NB4 (cell line): Measurements from ENCODE around the gene OTUB1.

Source experiments
- DNase-seq: peaks from one replicate; pipeline ENCODE4 v3.0.0; 2010; ENCODE audit warnings: low read depth
- H3K4me3 ChIP-seq: one replicate; pipeline ENCODE4 v1.5.1; 2011; ENCODE audit warnings: mild to moderate bottlenecking, low read depth, low read length, moderate library complexity
- CTCF ChIP-seq: IDR thresholded peaks from one replicate; pipeline ENCODE4 v1.5.1; 2012; ENCODE audit warnings: low read depth, low read length
- MAX ChIP-seq: IDR thresholded peaks from 2 replicates; pipeline ENCODE4 v1.6.1; 2011; ENCODE audit warnings: low read depth, low read length
- MYC ChIP-seq: IDR thresholded peaks from 2 replicates; pipeline ENCODE4 v1.6.1; 2011; ENCODE audit warnings: low read depth, low read length
- POLR2A ChIP-seq: IDR thresholded peaks from 2 replicates; pipeline ENCODE4 v1.6.1; 2011; ENCODE audit warnings: mild to moderate bottlenecking; ENCODE audit not compliant: insufficient read length; ENCODE audit errors: extremely low read depth

The OTUB1 gene

DNA sequence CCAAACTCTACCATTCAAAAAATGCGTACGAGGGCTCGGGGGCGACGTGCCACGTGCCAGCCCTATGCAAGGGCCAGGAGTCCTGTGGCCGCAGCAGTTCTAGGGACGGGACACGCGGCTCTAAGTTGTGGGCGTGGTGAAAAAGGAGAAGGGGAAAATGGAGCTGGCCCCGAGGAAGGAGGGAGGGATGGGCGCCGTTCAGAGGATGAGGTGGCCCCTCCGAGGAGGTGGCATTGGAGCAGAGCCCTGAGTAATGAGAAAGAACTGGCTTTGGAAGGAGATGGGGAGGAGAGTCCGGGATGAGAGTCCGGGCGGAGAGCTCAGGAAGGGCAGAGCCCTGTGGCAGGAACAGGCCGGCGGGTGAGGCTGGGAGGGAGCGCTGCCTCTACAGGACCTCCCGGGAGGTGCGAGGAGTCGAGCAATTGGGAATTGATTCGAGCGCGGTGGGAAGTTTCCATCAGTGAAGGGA is 21.0 kb downstream of the OTUB1 start:
- TF ChIP-seq CTCF = no peak
- no peak for TF ChIP-seq MYC
- DNase-seq = no peak
- H3K4me3 ChIP-seq = no peak overlapping the region

GRCh38 chr11:64007629-64008282 is 21.5 kb downstream of the OTUB1 start:
- no peak overlapping the region for H3K4me3 ChIP-seq
- TF ChIP-seq MYC (no peak), MAX (no peak), CTCF (no peak), POLR2A (no peak)
- DNase-seq = no peak

DNA sequence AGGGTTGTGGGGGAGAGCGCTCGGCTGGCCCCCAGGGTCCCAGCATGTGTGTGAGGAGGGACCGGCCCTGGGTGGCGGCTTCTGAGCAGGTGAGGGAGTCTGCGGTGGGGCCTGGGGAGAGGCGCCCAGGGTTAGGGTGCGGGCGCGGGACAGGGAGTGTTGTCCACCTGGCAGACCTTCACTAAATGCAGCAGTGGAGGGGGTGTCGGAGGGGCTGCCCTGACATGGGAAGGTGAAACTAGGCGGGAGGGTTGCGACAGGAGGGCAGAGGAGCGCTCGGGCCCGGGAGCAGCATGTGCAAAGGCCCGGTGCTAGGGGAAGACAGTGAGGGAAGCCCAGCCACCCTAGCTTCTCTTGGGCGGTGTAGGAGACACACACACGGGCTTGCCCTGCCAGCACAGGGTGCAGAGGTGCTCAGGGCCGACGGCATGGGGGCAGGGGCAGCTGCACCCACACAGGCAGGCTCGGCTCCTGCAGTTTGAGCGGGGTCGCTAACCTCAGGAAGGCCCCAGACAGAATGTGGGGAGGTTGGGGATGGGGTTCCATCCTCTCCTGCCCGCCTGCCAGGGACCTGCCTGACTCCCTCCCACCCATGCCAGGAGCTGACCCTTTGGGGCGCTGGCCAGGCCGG is 22.2 kb downstream of the OTUB1 start:
- TF ChIP-seq MAX (no peak), CTCF (no peak), POLR2A (no peak), MYC (no peak)
- DNase-seq = no peak
- H3K4me3 ChIP-seq = no peak overlapping the region

DNA sequence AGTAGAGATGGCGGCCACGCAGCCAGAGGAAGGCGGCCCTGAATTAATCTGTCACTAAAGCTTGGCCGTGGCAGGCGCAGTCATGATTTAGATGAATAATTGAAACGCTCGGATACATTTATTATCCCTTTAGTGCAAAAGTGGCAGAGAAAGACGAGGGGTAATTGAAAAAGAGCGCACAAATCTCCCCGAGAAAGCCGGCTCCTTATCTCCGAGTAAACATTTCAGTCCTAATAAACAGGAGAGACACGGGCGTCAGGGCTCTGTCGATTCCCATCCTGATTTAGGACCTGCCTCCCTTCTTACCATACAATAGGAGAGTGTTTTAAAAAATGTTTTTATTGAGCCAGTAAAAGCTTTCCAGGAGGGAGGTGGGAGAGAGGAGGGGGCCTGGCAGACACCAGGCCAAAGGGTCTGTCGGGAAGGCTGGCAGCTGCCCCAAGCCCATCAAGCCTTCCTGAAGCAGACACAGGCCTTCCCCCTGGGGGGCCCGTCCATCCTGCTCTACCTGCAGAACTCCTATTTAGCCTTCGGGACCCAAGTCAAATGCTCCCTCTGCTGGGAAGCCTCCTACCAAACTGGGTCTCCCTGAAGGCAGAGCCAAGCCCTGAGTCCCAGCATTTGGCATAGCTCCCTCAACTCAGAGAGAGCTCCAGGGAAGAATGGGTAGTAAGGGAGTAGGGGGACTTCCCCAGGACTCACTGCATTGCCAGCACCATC is 22.8 kb downstream of the OTUB1 start:
- H3K4me3 ChIP-seq = no peak overlapping the region
- DNase-seq = no peak
- TF ChIP-seq MAX = no peak
- TF ChIP-seq CTCF = no peak
- no peak for TF ChIP-seq MYC
- no peak for TF ChIP-seq POLR2A

- TF ChIP-seq MAX = no peak
- no peak for TF ChIP-seq POLR2A
- TF ChIP-seq MYC = no peak
- TF ChIP-seq CTCF = no peak
- no peak overlapping the region for H3K4me3 ChIP-seq
- DNase-seq = no peak
These were observed 23.5 kb downstream of the OTUB1 start for GRCh38 chr11:64009710-64010109.
